Stimulated activated naive CD8-positive, alpha-beta T cell treated with anti-CD3 and anti-CD28 coated beads, Interleukin-15, Interleukin-2, amounts not matched to agents 100 U/mL and 50 U/mL, for 24 hours (primary cell): ENCODE data around the gene NFIA.

Experiments
- ATAC-seq: fragments of 150-1000 bp; cut with Tn5 transposase; one replicate; pipeline ENCODE4 v1.10.0; 2021
- DNase-seq: peaks from one replicate; pipeline ENCODE4 v3.0.0; 2021

NFIA gene

DNA sequence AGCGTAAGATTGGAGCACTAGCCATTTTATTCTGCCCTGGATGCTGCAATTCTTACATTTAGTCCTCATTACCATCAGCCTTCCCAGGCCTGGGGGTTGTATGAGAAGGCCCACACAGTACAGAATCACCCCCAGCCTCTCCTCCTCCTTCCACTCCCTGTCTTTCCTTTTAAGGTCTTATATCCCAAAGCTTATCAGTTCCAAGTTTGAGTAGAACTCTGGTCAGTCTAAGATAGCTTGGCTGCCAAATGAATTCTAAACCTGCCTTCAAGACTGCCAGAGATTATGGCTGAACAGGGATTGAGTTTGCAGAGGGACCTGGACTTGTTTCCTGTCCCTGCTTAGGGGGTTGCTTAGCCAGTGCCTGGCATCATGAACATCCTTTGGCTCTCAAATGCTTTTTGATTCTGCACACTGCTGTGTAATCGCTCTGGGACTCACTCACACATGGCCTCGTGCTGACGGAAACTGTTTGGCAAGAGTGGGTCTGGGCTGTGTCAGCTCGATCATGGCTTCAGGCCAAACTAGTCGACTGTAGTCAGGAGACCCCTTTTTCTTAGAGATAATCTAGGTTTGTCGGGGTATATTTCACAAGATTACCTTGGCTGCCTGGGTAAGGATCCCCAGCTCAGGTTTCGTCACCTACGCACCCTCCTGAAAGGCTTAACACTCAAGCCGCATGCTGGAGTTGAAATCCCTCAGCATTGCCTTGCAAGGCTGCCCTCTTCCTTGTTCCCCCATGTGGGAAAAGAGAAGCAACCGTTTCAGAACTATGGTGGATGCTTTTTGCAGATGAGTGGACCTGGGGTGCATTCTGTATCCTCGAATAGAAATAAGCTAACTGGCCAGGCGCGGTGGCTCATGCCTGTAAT lies 252.6 kb downstream of the NFIA start:
- DNase-seq (no peak), ATAC-seq (no peak)

DNA sequence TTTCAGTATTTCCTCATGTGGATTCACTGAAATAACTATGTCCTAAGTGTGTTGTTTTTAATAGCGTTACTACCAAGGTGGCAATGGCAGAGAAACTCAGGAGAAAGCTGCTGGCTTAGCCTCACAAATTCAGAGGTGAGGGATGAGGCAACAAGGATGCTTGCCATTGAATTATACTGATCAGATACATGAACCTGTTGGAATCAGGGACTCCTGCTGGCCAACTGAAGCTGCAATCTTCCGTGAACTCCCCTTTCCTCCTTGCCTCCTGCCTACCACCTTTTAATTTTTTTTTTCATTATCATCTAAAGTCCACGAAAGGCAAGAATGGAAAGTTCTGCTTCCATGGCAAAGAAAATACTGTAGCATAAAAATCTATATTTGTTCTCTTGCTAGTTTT lies 254.7 kb downstream of the NFIA start:
- no peak for DNase-seq
- ATAC-seq = no peak

DNA sequence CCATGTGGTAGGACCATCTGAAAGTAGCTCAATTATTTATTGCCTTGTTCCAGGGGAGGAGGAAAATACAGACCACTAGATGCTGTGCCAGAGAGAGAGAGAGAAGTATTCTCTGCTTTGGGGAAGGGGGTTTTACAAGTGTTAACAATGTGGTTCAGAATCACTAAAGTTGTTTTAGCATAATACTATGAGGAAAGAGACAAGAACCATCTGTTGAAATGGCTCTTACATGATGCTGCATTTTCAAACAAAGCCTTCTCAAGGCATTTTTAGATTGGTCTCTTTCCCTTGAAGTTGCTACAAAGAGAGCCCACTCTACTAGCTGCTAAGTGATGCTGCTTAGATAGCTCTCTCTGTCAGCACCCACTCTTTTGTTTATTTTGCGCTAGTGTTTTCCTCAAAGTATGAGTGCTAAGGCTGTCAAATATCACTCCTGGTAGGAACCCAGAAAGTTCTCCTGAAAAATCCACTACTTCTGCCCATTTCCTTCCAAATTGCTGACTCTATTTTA lies 255.1 kb downstream of the NFIA start:
- no peak for DNase-seq
- no peak for ATAC-seq

DNA sequence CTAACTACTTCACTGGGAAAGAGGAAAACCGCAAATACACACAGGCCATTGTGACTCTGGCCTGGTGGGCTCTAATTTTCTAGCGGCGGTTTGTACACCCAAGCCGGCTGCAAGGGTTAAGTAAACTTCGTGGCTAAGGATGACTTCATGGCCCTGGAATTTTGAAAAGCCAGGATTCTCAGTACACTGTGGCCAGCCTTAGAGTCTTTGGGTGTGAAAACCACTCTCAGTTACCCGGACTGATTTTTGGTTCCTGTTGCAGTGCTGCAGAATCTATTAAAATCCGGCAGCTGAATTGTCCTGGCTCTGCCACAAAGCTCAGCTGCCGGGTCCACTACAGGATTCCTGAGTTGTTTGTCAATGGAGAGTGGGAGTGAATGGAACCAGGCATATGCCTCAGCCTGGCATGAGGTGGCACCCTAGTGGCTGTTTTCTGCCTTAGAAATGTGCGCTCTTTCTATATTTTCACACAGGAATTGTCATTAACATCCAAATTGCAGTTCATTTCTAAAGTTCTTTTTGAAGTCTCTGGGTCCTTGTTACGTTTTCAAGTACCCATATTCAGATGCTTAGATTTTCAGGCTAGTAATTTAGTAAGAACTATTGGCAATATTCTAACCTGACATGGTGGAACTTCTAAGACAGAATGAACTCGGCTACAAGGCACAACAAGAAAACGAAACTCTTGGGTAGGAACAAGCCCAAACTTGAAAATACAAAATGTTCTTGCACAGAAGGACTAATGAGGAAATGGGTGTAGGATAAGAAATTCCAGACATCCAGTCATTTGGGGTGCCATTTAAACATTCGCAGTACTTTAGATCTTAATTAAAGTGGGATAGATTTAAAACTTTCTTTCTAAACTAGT lies 255.9 kb downstream of the NFIA start:
- no peak for ATAC-seq
- no peak for DNase-seq

- no peak for ATAC-seq
- no peak for DNase-seq
Measured at GRCh38 chr1:61338899-61339298, 256.5 kb downstream of the NFIA start.

DNA sequence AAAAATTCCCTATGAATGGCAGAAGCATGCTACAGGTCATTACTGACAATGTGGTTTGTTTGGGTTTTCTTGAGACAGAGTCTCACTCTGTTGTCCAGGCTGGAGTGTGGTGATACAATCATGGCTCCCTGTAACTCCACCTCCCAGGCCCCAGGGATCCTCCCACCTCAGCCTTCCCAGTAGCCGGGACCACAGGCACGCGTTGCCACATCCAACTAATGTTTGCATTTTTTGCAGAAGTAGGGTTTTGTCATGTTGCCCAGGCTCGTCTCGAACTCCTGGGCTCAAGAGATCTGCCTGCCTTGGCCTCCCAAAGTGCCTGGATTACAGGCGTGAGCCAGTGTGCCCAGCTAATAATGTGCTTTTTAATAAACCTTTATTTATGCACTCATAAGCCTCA lies 259.1 kb downstream of the NFIA start:
- DNase-seq (no peak), ATAC-seq (no peak)

DNA sequence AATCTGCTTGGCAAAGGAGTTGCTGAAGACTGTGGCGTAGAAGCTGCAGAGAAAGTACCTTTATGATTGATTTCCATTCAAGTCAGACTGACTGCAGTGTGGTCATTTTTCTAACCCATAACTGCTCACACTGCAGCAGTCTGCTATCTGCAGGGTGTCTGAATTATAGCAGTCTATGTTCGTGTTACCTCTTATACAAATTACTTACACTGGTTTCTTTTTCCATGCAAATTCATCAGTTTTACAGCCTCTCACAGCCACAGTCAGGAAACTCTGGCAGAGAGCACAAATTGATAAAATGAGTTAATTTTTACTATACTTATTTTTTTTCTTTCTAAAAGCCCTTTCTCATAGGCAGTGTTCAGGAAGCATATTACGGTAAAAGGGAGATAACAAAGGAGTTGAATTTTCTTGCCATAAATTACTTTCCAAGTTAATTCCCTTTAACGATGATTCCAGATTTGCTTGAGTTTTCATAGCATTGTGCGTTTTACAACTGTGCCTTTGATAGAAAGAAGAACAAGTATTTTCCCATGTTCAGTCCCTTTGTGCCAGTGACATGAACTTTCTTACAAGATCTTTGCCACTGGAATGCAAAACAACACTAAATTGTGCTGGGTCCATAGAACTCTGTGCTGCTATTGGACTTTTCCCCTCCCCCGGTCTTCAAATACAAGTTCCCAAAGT lies 261.5 kb downstream of the NFIA start:
- ATAC-seq (no peak), DNase-seq (no peak)

DNA sequence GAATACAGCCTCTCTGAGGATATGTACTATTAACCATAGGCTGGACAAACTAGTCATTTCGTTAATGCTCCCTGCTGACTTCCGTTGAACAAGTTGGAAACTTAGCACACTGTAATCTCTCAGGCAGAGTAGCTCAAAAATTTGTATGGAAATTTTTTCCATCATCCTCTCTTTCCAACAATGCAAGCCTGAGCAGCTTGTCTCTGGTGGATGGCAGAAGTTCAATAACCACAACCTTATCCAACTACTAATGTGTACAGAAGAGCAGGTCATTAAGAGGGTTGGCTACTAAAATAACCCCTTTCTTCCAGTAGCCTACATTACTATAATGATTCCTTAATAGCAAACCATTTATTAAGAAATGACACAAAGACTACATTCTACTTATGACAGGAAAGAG lies 262.3 kb downstream of the NFIA start:
- DNase-seq (no peak), ATAC-seq (no peak)

DNA sequence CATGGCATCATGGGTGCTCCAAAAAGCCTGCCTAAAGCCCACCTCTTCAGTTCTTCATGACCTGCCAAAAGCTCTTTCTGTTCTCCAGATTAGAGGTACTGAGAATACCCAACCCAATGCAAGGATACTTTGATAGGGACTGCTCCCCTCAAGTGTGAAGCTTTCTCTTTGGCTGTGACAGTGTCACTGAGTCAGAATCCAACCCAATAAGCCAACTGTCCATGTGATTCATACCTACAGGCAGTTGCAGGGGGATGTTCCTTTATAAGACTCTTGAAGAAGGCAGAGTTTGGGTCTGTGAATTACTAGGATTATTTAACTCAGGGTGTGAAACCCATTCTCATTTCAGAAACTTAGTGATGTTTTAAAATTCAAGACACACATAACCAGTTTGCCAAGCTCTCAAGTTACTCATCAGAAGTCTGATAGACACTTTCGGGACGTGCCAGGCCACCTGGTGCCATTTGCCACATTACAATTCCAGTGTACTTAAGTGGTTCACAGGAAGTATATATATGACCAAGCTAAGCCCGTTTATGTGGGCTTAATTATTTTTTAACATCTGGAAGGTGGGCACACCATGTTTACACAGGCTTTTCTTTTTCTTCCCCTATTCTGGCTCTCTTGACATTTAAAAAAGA lies 265.8 kb downstream of the NFIA start:
- peak; percentile 49 for ATAC-seq

DNA sequence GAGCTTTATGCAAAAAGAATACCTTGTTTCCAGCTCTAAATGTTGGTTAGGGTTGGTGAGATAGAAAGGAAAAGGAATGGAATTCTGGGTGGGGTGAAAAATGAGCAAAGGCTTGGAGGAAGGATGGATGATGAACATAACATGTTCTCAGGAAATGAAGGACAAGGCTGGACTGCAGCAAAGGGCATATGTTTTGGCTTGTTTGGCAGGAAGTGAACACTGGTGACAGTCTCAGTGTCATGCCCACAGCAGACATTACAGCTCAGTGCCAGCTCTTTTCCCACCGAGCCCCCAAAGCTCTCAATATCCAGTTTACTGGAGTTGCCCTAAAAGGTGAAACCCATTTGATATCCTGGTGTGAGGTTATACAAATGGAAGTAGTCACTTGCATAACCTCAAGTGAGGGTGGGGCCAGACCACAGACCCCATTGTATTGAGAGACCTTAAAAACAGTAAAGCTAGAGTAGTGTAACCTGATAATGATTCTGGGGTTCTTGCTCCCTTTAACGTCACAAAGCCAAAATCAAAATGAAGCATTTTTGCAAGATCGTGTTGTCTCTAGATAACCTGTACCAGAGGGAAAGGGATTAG lies 270.6 kb downstream of the NFIA start:
- no peak for DNase-seq
- ATAC-seq = no peak

More for the DNA sequence above, 265.8 kb downstream of the NFIA start:
- DNase-seq = no peak

- DNase-seq (no peak), ATAC-seq (no peak)
Measured at GRCh38 chr1:61353797-61354406, 271.5 kb downstream of the NFIA start.

GRCh38 chr1:61356016-61356415 lies 273.7 kb downstream of the NFIA start:
- ATAC-seq = no peak
- DNase-seq = no peak

DNA sequence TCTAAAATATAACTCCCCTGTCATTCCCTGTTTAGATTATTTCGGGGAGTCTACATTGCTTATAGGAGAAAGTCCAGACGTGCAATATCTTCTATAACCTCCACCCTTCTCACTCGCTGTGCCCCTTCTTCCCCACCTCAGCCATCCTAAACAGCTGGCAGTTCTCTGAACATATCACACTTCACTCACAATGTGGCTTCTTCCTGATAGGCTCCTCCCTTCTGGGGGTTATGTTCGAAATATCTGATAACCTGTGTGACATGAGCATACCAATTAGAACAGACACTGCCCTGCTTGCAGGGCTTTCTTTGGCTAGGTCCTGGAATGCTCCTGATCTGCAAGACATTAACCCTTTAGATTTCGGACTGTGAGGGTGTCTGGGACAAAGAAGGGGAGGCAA lies 274.6 kb downstream of the NFIA start:
- DNase-seq (no peak), ATAC-seq (no peak)

DNA sequence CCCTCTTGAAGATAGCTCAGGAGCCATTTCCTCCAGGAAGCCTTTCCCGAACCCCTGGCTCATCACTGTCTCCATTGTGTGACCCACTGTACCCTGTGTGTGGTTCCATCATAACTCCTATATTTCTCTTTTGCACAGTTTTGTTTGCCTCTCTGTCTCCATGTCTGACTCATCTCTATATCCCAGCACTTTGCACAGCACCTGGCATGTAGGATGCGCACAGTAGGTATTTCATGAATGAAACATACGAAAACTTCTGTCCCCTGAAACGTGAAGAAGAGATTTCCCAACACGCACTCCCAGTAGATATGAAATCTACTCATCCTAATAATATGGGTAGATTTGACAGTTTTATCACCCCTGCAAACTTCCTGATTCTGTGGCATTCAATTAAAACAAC lies 275.2 kb downstream of the NFIA start:
- DNase-seq (no peak), ATAC-seq (no peak)

- DNase-seq = no peak
- ATAC-seq = no peak
Measured at GRCh38 chr1:61358770-61359455, 276.6 kb downstream of the NFIA start.

DNA sequence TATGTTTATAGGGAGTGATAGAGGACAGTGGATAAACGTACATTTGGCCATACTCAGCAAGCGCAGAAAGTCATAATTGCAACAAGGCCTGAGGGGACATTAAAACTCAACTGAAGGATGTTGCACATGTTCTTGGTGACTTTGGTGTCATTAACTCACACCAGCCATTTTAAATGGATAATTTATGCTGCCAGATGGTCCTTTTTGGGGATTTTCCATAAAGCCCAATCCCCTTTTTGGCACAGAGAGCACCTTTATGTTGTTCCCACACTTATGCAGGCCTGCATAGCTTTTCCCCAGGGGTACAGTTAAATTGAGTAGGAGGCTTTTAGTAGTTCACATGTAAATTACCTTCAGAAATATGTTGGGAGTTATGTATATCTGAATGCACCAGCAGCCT lies 279.6 kb downstream of the NFIA start:
- ATAC-seq = no peak
- DNase-seq = no peak

DNA sequence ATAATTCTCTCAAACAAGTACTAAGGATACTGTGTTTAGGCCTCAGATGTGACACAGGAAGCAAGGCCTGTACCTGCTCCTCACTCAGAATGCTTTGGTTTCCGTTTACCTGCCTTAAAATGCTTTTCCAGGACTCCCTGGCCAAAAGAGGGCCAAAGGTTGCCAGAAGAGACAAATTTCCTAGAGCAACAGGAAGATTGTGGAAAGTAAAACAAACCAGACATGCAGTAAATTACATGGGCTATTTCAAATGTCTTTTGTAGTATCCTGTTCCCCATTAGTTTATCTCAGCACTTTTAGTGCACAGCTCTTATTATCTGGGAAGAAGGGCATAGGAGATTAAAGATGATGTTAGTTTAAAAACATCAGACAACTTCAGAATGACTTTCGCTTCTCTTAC lies 280.0 kb downstream of the NFIA start:
- no peak for DNase-seq
- ATAC-seq = no peak

DNA sequence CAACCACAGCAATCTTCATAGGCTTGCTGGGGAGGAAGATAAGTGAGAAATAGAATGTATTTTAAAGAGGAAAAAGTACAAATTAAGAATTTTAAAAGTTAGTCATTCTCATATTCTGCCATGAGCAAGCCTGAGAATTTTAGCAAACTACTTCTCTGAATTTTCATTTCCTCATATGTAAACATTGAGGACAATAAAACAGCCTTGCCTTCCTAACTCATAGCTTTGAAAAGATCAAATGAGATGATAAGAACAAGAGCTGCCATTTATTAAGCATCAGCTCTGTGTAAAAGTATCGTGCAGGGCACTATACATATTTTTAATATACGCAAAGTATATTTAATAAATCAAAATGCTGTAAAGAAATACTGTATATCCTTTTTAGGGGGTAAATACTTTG lies 286.0 kb downstream of the NFIA start:
- no peak for ATAC-seq
- no peak for DNase-seq

DNA sequence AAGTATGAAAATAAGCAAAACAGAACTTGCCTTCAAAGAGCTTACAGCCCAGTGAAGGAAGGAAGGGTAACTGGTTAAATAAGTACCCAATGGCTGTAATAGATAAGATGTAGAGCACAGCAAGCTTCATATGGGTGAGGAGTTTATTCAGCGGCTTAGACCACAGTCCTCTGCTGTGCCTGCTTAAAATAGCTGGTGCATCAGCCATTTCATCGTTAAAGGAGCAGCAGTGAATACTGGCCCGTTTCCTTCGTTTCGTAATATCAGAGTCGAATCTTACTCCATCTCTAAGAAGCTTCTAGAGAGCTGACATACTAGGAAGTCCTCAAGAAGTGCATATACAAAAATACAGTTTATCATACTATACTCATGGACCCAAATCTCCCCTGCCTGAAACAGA lies 286.5 kb downstream of the NFIA start:
- DNase-seq = no peak
- no peak for ATAC-seq

DNA sequence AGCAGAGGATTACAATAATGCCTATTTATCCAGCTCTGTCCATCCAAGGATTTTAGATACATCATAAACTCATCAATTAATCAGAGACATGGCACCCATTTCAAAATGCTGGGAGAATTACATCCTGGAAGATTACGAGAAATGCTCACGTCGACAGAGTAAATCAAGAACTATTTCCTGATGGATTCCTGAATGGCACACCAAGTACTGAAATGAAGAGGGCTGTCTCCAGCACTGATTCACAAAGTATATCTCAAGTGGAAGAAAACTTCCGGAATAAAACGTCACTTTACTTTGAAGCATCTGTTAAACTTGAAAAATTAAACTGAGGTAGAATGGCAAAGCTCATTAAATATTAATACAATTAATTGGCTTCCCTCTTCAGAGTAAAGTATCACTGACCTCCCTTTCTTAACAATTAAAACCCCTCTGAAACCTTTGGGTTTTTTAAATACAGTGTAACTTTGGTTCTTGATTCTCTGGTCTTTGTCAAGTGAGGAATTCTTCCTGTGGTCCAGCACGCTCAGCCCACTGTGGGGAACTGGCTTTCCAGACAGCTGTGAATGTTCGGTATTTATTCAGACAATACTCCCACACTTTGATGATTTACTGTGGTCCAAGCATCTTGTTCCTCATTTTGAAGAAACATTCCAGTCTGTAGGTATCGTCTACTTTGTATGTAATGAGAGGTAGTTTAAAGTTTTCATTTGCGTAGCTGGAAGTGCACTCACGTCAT lies 288.0 kb downstream of the NFIA start:
- ATAC-seq = no peak
- DNase-seq = no peak
